Endodermal cell (in vitro differentiated cells): Measurements from ENCODE around the gene NAB1. TPM values are rescaled to one million over a fixed set of nuclear protein-coding genes. Genes with fewer than 3 reads are reported as not detected.

Experiments used
- DNase-seq: peaks from one replicate; pipeline ENCODE4 v3.0.0-alpha.2; 2017
- H3K27ac ChIP-seq: 2 replicates; pipeline ENCODE4 v1.5.1; 2013; ENCODE audit warnings: mild to moderate bottlenecking, low read depth, low read length, moderate library complexity
- H3K27me3 ChIP-seq: 2 replicates; pipeline ENCODE4 v1.6.1; 2013; ENCODE audit warnings: mild to moderate bottlenecking, low read length, moderate library complexity; ENCODE audit not compliant: insufficient read depth, control insufficient read depth, poor library complexity, severe bottlenecking
- H3K36me3 ChIP-seq: 2 replicates; pipeline ENCODE4 v1.7.0; 2013; ENCODE audit warnings: mild to moderate bottlenecking, low read length, moderate library complexity; ENCODE audit not compliant: control insufficient read depth, insufficient read depth
- H3K4me1 ChIP-seq: one replicate; pipeline ENCODE4 v1.7.0; 2013; ENCODE audit warnings: low read length; ENCODE audit not compliant: control insufficient read depth, insufficient read depth
- H3K4me3 ChIP-seq: 2 replicates; pipeline ENCODE4 v1.5.1; 2013; ENCODE audit warnings: mild to moderate bottlenecking, low read length, moderate library complexity
- H3K9ac ChIP-seq: 2 replicates; pipeline ENCODE4 v1.6.1; 2013; ENCODE audit warnings: mild to moderate bottlenecking, low read length, moderate library complexity; ENCODE audit not compliant: poor library complexity, severe bottlenecking; ENCODE audit errors: extremely low read depth
- H3K9me3 ChIP-seq: 2 replicates; pipeline ENCODE4 v1.6.1; 2013; ENCODE audit warnings: mild to moderate bottlenecking, low read length, moderate library complexity; ENCODE audit not compliant: control insufficient read depth
- H3K27ac Mint-ChIP-seq: 2 replicates; pipeline ENCODE4 v1.8.0; 2020; ENCODE audit warnings: mixed read lengths
- H3K27me3 Mint-ChIP-seq: 2 replicates; pipeline ENCODE4 v1.8.0; 2021; ENCODE audit warnings: mild to moderate bottlenecking, mixed read lengths; ENCODE audit not compliant: insufficient read depth
- H3K36me3 Mint-ChIP-seq: 2 replicates; pipeline ENCODE4 v1.8.0; 2020; ENCODE audit warnings: low read depth, mixed read lengths
- H3K4me1 Mint-ChIP-seq: 2 replicates; pipeline ENCODE4 v1.8.0; 2020; ENCODE audit warnings: mixed read lengths
- H3K4me3 Mint-ChIP-seq: 2 replicates; pipeline ENCODE4 v1.8.0; 2020; ENCODE audit warnings: mild to moderate bottlenecking, moderate library complexity, mixed read lengths
- H3K9me3 Mint-ChIP-seq: 2 replicates; pipeline ENCODE4 v1.8.0; 2020; ENCODE audit warnings: mild to moderate bottlenecking, mixed read lengths
- WGBS, 2 experiments: methylation state at CpG; one replicate each; pipeline versions ENCODE4 v1.1.5 to v1.1.7; 2013; ENCODE audit warnings: missing lambda C conversion rate in 2 of 2, mixed read lengths in 1 of 2; ENCODE audit not compliant: insufficient coverage in 1 of 2, insufficient read length in 1 of 2; 5-methylcytosine and 5-hydroxymethylcytosine counted together
- total RNA-seq, 2 donors: library from RNA; stranded (reverse); fragmentation: NEBNext Ultra II Directional in 1 of 2; extraction: Animal tissue kit (Norgen Biotek cat#: 25700) in 1 of 2; gene quantifications; 2 replicates in 1 of 2; 3 replicates in 1 of 2; pipeline ENCODE4 v1.2.1, GENCODE V29; 2021
- TF ChIP-seq, protein P1 (sequence below): fragments of 200-600 bp; sonication (generic); conservative IDR thresholded peaks from 2 replicates; pipeline ENCODE4 v1.5.0; 2021; ENCODE audit warnings: antibody characterized with exemption, mild to moderate bottlenecking

NAB1 gene
- total RNA-seq, 2 donors from 2014 or later, result 21.7 to 36.1 TPM

DNA sequence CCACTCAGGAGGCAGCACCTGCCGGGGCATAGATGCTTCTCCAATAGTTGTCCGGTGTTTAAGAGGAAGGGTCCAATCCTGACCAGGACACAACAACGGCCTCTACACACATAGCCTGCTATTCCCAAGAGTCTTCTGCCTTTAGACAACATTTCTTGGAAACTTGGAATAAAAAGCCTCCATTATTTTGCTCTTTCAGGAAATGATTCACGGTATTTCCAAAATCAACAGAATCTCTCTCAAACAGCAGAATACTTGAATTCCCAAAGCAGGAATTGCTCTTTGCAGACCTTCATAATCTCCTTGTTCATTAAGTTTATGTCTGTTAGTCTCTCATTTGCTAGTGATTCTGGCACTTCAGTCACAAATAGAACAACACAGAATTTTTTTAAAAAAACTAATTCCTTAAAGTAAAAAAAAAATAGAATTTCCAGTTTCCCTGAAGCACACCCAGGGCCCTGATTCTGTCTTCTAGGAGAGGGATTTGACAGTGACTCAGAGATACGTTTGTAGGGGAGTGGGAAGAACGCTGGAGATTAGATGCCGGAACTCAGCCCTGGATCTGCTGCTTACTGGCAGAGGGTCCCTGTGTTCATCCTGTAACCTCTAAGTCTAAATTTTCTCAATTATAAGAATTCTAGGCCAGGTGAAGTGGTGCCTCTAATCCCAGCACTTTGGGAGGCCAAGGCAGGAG lies 74.7 kb downstream of the NAB1 start:
- Mint-ChIP-seq H3K27me3 (no peaks in the 10 kb centered on the region), H3K9me3 (no peaks in the 10 kb centered on the region), H3K27ac (no peak overlapping the region), H3K4me3 (no peak overlapping the region), H3K36me3 (no peaks in the 10 kb centered on the region), H3K4me1 (peaks cover 6% of the 10 kb centered on the region)
- H3K9me3 ChIP-seq, result no peaks in the 10 kb centered on the region
- WGBS, 2 experiments, result 94 to 95% methylated on average over 4 to 7 of the region's 7 CpGs
- no peak overlapping the region for H3K27ac ChIP-seq
- DNase-seq, result no peak
- no peaks in the 10 kb centered on the region for H3K4me1 ChIP-seq
- no peak overlapping the region for H3K9ac ChIP-seq
- no peaks in the 10 kb centered on the region for H3K27me3 ChIP-seq
- TF ChIP-seq, protein P1, sequence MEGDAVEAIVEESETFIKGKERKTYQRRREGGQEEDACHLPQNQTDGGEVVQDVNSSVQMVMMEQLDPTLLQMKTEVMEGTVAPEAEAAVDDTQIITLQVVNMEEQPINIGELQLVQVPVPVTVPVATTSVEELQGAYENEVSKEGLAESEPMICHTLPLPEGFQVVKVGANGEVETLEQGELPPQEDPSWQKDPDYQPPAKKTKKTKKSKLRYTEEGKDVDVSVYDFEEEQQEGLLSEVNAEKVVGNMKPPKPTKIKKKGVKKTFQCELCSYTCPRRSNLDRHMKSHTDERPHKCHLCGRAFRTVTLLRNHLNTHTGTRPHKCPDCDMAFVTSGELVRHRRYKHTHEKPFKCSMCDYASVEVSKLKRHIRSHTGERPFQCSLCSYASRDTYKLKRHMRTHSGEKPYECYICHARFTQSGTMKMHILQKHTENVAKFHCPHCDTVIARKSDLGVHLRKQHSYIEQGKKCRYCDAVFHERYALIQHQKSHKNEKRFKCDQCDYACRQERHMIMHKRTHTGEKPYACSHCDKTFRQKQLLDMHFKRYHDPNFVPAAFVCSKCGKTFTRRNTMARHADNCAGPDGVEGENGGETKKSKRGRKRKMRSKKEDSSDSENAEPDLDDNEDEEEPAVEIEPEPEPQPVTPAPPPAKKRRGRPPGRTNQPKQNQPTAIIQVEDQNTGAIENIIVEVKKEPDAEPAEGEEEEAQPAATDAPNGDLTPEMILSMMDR, result no peak
- H3K36me3 ChIP-seq, result no peaks in the 10 kb centered on the region
- H3K4me3 ChIP-seq, result no peak overlapping the region

DNA sequence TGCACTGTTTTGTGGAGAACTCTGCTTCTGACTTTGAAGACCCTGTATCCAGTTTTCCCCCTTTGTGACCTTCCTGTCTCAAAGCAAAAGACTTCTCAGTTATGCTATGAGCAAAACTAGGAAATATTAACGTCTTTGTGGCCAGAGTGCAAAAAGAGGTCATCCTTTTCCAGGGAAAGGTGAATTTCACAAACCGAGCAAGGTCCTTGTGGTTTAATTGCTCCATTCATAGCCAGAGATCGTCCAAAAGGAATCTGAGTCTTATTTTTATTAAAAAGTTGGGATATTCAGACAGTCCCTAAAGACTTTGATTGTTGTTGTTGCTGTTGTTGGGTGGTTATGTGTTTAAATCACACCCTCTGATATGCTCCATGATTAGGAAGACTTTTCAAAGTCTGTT lies 77.4 kb downstream of the NAB1 start:
- 92 to 100% methylated on average over 2 to 3 of the region's 3 CpGs for WGBS, 2 experiments
- no peak for DNase-seq
- Histone ChIP-seq H3K36me3 (no peaks in the 10 kb centered on the region), H3K9me3 (no peaks in the 10 kb centered on the region), H3K27ac (no peak overlapping the region), H3K27me3 (no peaks in the 10 kb centered on the region), H3K4me1 (no peaks in the 10 kb centered on the region), H3K9ac (no peak overlapping the region), H3K4me3 (no peak overlapping the region)
- TF ChIP-seq, protein P1, result no peak
- H3K27me3 Mint-ChIP-seq, result no peaks in the 10 kb centered on the region
- H3K9me3 Mint-ChIP-seq, result no peaks in the 10 kb centered on the region
- H3K36me3 Mint-ChIP-seq, result no peaks in the 10 kb centered on the region
- no peak overlapping the region for H3K27ac Mint-ChIP-seq
- no peaks in the 10 kb centered on the region for H3K4me1 Mint-ChIP-seq
- H3K4me3 Mint-ChIP-seq, result no peak overlapping the region

DNA sequence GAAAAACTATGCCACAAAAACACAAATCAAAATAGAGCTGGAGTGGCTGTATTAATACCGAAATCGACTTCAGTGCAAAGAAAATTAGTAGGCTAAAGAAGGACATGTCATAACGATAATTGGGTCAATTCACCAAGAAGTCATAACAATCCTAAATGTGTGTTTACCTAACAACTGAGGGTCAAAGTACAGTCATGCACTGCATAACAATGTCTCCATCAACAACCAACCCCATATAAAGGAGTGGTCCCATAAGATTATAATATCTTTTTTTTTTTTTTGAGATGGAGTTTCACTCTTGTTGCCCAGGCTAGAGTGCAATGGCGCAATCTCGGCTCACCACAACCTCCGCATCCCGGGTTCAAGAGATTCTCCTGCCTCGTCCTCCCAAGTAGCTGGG lies 87.5 kb downstream of the NAB1 start:
- Mint-ChIP-seq H3K4me1 (peaks cover 8% of the 10 kb centered on the region), H3K4me3 (no peak overlapping the region), H3K27ac (no peak overlapping the region), H3K27me3 (no peaks in the 10 kb centered on the region), H3K36me3 (no peaks in the 10 kb centered on the region), H3K9me3 (peaks cover 2% of the 10 kb centered on the region)
- no peaks in the 10 kb centered on the region for H3K4me1 ChIP-seq
- H3K36me3 ChIP-seq, result no peaks in the 10 kb centered on the region
- WGBS, 2 experiments, result 85 to 94% methylated on average over 7 to 8 of the region's 8 CpGs
- no peak for DNase-seq
- TF ChIP-seq, protein P1, result no peak
- H3K27me3 ChIP-seq, result no peaks in the 10 kb centered on the region
- H3K27ac ChIP-seq, result no peak overlapping the region
- no peak overlapping the region for H3K4me3 ChIP-seq
- no peak overlapping the region for H3K9ac ChIP-seq
- peaks cover 7% of the 10 kb centered on the region for H3K9me3 ChIP-seq
